ENCODE results near the gene TMEM106C.

The TMEM106C gene

GRCh38 chr12:47995981-47996401 lies 32.6 kb downstream of the TMEM106C start:
- DNase-seq (ENCODE audit: low read depth) = no peak

DNA sequence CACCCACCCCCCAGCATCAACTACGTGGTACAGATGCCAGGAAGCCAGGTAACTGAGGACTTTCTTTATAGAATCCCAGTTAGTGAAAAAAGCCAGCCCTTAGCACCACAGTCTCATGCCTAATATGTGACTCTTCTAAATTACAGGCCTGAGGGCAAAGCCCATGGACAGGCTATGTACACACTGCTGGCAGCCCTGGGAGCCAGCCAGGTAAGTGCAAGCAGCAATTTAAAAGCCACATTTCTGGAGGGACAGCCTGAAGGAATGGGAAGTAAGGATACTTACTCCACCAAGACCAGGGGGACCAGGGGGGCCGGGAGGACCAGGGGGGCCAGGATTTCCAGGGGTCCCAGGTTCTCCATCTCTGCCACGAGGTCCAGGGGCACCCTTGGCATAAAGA lies 33.9 kb downstream of the TMEM106C start:
- no peak for DNase-seq (ENCODE audit: low read depth)

- no peak for DNase-seq (ENCODE audit: low read depth)
Measured at GRCh38 chr12:47999816-48000215, 36.4 kb downstream of the TMEM106C start.

- no peak for DNase-seq (ENCODE audit: low read depth)
Measured at GRCh38 chr12:48000878-48001504, 37.6 kb downstream of the TMEM106C start.

- no peak for DNase-seq (ENCODE audit: low read depth)
Measured at GRCh38 chr12:48001505-48002413, 38.4 kb downstream of the TMEM106C start.

DNA sequence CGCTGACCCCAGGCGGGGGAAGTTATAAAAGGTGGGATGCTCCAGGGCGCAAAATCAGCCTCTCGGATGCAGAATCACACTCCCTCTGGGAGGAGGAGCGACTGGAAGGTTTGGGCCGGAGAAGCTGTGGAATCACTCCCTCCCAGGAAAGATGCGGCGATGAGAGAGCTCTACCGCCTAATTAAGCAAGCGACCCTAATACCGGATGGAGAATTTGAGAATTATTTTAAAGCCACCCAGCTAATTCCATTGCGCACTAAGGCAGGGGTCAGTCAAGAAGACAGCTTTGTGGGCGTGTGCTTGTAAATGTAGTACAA lies 39.0 kb downstream of the TMEM106C start:
- DNase-seq (ENCODE audit: low read depth) = no peak

DNA sequence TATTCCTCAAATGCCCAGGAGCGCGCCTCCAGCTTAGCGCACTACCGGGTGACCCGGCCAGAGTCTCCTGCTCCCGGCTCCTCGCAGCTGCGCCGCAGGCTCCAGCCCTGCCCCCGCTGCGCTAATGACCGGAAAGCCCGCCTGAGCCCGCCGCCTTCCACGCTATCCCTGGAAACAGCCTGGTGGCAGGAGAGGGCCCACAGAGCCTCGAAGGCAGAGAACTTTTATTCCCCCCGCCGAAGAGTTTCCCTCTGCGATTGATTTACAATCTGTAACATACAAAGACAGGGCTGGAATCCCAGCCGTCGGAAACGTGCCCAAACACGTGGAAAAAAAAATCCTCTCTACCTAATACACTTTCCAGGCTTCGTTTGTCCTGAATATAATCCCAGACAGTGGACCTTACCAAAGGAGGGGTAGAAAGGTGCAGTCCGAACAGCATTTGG lies 39.4 kb downstream of the TMEM106C start:
- DNase-seq (ENCODE audit: low read depth) = no peak

GRCh38 chr12:48003226-48004052 lies 40.0 kb downstream of the TMEM106C start:
- DNase-seq (ENCODE audit: low read depth) = no peak

DNA sequence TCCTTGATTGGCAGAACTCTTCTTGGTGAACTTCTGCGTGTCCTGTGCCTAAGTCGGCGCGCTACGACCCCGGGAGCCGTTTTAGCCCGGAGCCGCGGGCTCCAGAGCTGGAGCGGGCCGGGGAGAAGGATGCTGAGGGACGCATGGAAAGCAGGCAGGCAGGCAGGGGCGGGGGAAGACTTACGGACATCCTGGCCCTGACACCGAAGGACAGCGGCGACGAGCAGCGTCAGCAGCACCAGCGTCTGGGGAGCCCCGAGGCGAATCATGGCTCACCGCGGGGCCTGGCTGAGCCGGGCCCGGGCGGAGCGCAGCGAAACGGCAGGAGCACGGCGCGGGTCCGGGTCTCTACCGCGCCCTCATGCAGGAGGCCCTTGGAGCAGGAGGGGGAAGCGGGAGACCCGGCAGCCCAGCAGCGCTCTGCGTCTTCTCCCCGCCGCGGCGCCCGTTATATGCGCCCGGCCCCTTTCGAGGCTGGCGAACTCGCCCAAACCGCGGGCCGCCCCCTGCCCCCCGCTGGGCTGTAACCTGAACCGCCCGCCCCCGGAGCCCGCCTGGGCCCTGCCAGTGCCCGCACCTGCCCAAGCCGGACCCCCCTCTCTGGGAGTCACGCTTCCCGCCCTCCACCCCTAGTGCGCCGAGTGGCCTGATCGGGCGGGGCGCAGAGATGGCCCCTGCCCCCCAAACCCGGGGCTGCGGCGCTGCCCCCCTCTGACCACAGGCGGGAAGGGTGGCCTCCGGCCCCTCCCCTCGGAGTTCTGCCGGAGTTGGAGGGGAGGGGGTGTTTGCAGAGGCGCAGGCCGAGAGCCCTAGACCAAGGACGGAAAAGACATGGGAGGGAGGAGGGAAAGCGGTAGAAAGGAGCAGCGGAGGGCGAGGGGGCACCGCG lies 40.9 kb downstream of the TMEM106C start, which contains the start of gene COL2A1:
COL2A1 (minus strand) TSS at position 424 of the 889 bp plus-strand sequence; CDS start at position 269, 155 bp downstream.
- no peak for DNase-seq (ENCODE audit: low read depth)

DNA sequence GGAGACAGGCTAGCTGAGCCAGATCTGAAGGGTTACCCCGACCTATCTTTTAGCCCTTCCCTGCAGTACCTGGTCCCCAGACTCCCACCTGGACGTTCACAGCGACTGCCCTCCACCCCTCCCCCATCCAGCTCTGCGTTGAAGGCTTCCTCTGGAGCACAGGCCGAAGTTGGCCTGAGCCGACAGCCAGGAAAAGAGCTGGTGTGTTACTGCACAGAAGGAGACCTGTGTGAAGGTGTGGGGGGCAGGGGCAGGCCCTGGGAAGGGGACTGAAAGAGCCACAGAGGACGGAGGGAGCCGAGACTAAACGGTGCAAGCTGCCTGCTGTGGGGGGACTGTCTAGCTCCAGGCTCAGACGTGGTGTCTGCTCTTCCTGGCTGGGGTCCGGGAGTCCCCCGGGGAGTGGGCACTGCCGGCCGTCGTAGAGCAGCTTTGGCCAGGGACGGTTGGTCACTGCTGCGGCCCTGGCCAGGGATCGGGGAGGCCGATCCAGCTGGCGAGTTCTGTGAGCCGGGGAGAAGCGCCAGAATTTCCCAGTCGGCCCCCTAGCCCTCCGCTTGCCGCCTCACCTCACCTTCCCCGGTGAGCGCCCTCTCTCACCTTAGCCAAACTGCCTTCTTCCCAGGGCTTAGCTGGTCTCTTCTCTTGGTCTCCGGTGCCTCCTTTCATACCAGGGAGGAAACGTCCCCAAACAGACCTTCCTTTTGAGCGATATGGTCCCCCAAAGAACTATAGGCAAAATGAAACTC lies 41.8 kb downstream of the TMEM106C start:
- DNase-seq (ENCODE audit: low read depth) = no peak

GRCh38 chr12:48005750-48006021 lies 42.3 kb downstream of the TMEM106C start:
- DNase-seq (ENCODE audit: low read depth) = no peak

DNA sequence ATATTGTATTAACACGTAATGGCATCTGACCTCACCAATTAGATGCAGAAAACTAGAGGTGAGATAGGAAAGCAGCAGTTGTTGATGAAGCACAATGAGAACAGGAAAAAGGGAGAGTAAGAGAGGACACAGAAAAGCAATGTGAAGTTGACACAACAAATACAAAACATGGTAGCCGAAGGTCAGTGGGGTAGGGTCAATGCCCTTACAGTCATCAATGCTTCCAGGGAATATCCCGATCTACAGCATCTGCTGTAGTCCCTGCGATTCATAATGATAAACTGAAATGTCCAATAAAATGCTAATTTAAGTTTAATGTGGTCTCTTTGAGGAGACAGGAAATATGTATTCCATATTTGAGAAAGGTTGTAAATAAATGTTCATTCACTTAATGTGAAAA lies 43.8 kb downstream of the TMEM106C start:
- DNase-seq (ENCODE audit: low read depth) = no peak

- DNase-seq (ENCODE audit: low read depth) = no peak
Measured at GRCh38 chr12:48008349-48008748, 45.0 kb downstream of the TMEM106C start.

GRCh38 chr12:48008950-48009349 lies 45.6 kb downstream of the TMEM106C start:
- no peak for DNase-seq (ENCODE audit: low read depth)

- no peak for DNase-seq (ENCODE audit: low read depth)
Measured at GRCh38 chr12:48009471-48009870, 46.1 kb downstream of the TMEM106C start.

GRCh38 chr12:48010366-48010970 lies 47.1 kb downstream of the TMEM106C start:
- no peak for DNase-seq (ENCODE audit: low read depth)

DNA sequence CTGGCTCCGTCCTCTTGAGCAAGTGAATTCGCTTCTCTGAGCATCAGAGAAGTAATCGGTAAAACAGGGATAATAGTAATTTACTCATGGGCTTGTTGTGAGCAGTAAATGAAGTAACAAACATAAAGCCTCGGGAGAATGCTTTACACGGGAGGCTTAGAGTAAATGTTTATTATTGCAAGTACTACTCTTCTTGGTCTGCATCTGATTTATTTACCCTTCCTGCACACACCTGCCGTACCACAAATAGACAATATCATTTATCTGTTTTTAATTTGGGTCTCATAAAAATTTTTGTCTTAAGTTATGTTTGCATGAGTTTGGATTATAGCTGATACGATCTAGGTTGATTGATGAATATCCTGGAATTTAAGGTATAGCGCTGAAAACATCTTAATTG lies 48.7 kb downstream of the TMEM106C start:
- no peak for DNase-seq (ENCODE audit: low read depth)

GRCh38 chr12:48013287-48013686 lies 49.9 kb downstream of the TMEM106C start:
- DNase-seq (ENCODE audit: low read depth) = no peak

DNA sequence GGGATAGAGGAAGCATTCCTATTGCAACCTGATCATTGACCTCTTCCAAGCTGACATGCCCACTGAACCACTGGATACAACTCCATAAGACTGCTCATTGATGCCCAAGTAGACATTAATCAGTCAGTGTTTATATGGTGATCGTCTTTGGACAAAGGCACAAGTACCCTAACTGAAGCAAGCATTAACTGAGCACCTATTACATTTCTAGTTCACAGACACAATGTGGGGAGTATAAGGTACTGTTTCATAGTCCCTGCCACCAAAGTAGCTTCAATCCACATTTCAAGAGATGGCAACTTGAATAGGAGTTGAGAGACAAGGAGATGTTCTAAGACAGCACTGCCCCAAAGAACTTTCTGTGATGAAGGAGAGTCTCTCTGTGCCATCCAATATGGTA lies 51.7 kb downstream of the TMEM106C start:
- DNase-seq (ENCODE audit: low read depth) = no peak

GRCh38 chr12:48015954-48016353 lies 52.6 kb downstream of the TMEM106C start:
- no peak for DNase-seq (ENCODE audit: low read depth)

All from T follicular helper cell (primary cell).